ENCODE results near the gene HPCAL1.

Gene HPCAL1

GRCh38 chr2:10355471-10356438 lies 53.1 kb downstream of the HPCAL1 start:
- no peak overlapping the region for H3K4me3 ChIP-seq (ENCODE audit: control insufficient read depth in 1 of 7, extremely low read depth in 1 of 7, insufficient read depth in 4 of 7, low read depth in 2 of 7, low read length in 6 of 7)
- ChIA-PET CTCF (interaction anchor here (1.4 kb wide), 1 partner anchor 13 kb away, joined by 3 read pairs; no protein-coding TSS in a partner anchor), POLR2A (no interaction called here)
- H3K27me3 ChIP-seq (replicated peaks in 2 of 5; ENCODE audit: control insufficient read depth in 4 of 5, insufficient read depth in 5 of 5, low read length in 4 of 5), result no peaks in the 10 kb centered on the region
- WGBS (ENCODE audit: insufficient coverage), result 97% methylated on average over 15 of the region's 16 CpGs
- H3K9me3 ChIP-seq (ENCODE audit: control extremely low read depth in 1 of 5, control insufficient read depth in 4 of 5, insufficient read depth in 2 of 5, low read depth in 1 of 5, low read length in 4 of 5), result no peaks in the 10 kb centered on the region
- no peak for DNase-seq
- H3K27ac ChIP-seq (ENCODE audit: insufficient read depth in 1 of 2, low read depth in 1 of 2, low read length in 2 of 2, poor library complexity in 1 of 2, severe bottlenecking in 2 of 2), result no peak overlapping the region
- H3K36me3 ChIP-seq (ENCODE audit: control insufficient read depth in 4 of 4, insufficient read depth in 4 of 4, low read length in 3 of 4), result peaks cover 6 to 16% (median 14%) of the 10 kb centered on the region in 4 experiments
- peaks cover 0 to 11% (median 3%) of the 10 kb centered on the region in 4 experiments for H3K4me1 ChIP-seq (ENCODE audit: control extremely low read depth in 1 of 4, control insufficient read depth in 4 of 4, insufficient read depth in 4 of 4, low read length in 3 of 4)

GRCh38 chr2:10356439-10356811 lies 53.7 kb downstream of the HPCAL1 start:
- Histone ChIP-seq H3K4me3 (ENCODE audit: control insufficient read depth in 1 of 7, extremely low read depth in 1 of 7, insufficient read depth in 4 of 7, low read depth in 2 of 7, low read length in 6 of 7) (no peak overlapping the region), H3K4me1 (ENCODE audit: control extremely low read depth in 1 of 4, control insufficient read depth in 4 of 4, insufficient read depth in 4 of 4, low read length in 3 of 4) (peaks cover 0 to 5% (median under 1%) of the 10 kb centered on the region in 4 experiments), H3K27me3 (replicated peaks in 2 of 5; ENCODE audit: control insufficient read depth in 4 of 5, insufficient read depth in 5 of 5, low read length in 4 of 5) (no peaks in the 10 kb centered on the region), H3K27ac (ENCODE audit: insufficient read depth in 1 of 2, low read depth in 1 of 2, low read length in 2 of 2, poor library complexity in 1 of 2, severe bottlenecking in 2 of 2) (no peak overlapping the region), H3K9me3 (ENCODE audit: control extremely low read depth in 1 of 5, control insufficient read depth in 4 of 5, insufficient read depth in 2 of 5, low read depth in 1 of 5, low read length in 4 of 5) (no peaks in the 10 kb centered on the region), H3K36me3 (ENCODE audit: control insufficient read depth in 4 of 4, insufficient read depth in 4 of 4, low read length in 3 of 4) (peaks cover 6 to 16% (median 14%) of the 10 kb centered on the region in 4 experiments)
- 86% methylated on average over 8 of the region's 8 CpGs for WGBS (ENCODE audit: insufficient coverage)
- DNase-seq, result no peak
- CTCF ChIA-PET, result interaction anchor here (1.4 kb wide), 1 partner anchor 14 kb away, joined by 3 read pairs; no protein-coding TSS in a partner anchor
- POLR2A ChIA-PET, result no interaction called here

DNA sequence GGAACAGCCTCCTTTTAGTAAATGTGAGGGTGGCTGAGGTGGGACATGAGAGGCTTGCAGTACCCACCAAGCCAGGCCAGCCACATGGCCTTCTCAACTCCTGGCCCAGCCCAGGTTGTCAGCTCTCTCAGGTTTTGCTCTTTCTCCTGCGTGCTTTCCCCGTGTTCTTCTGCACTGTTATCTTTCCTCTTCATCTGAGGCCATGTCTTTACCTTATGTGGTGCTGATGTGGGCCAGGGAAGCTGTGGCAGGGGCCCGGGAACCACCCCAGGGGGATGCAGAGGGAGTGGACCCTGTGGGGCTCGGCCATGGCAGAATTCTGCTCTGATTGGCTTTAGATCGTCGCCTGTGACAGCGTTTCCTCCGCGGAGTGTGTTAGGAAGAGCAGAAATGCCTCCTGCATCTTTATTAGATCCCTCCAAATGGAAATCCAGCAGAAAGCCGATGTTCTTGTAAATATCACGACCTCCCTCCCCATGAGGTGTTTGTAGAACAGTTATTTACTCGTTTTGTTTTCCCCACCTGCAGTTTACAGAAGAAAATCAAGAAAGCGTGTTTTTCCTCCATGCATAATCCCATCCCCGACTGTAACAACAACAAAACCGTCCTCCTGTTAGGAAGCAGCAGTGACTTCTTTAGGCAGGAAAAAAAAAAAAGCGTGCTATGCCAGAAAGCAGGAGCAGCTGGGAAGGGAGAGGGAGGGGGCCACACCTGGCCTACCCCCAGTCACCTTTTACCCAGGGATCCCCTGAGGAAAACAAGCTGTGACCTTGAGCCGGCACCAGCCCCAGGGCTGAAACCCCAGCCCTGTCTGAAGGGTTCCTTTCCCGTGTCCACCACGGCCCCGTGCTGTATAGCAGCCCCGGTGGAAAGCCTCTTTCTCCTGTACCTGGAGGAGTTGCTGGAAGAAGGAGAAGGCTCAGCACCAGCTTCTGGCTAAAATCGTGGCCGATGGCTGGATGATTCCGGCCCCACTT lies 54.8 kb downstream of the HPCAL1 start:
- WGBS (ENCODE audit: insufficient coverage), result 96% methylated on average over 14 of the region's 24 CpGs
- peaks cover 0 to 2% (median under 1%) of the 10 kb centered on the region in 4 experiments for H3K4me1 ChIP-seq (ENCODE audit: control extremely low read depth in 1 of 4, control insufficient read depth in 4 of 4, insufficient read depth in 4 of 4, low read length in 3 of 4)
- ChIA-PET CTCF (interaction anchor here (1.1 to 1.5 kb wide), 4 partner anchors 10 to 52 kb away, joined by 3 to 5 read pairs (median 3); no protein-coding TSS in a partner anchor), POLR2A (no interaction called here)
- DNase-seq, result no peak
- no peaks in the 10 kb centered on the region for H3K9me3 ChIP-seq (ENCODE audit: control extremely low read depth in 1 of 5, control insufficient read depth in 4 of 5, insufficient read depth in 2 of 5, low read depth in 1 of 5, low read length in 4 of 5)
- no peaks in the 10 kb centered on the region for H3K27me3 ChIP-seq (replicated peaks in 2 of 5; ENCODE audit: control insufficient read depth in 4 of 5, insufficient read depth in 5 of 5, low read length in 4 of 5)
- H3K4me3 ChIP-seq (ENCODE audit: control insufficient read depth in 1 of 7, extremely low read depth in 1 of 7, insufficient read depth in 4 of 7, low read depth in 2 of 7, low read length in 6 of 7), result no peak overlapping the region
- H3K36me3 ChIP-seq (ENCODE audit: control insufficient read depth in 4 of 4, insufficient read depth in 4 of 4, low read length in 3 of 4), result peaks cover 6 to 16% (median 14%) of the 10 kb centered on the region in 4 experiments
- H3K27ac ChIP-seq (ENCODE audit: insufficient read depth in 1 of 2, low read depth in 1 of 2, low read length in 2 of 2, poor library complexity in 1 of 2, severe bottlenecking in 2 of 2), result peak overlapping the region in 1 of 2 experiments; percentile 19

DNA sequence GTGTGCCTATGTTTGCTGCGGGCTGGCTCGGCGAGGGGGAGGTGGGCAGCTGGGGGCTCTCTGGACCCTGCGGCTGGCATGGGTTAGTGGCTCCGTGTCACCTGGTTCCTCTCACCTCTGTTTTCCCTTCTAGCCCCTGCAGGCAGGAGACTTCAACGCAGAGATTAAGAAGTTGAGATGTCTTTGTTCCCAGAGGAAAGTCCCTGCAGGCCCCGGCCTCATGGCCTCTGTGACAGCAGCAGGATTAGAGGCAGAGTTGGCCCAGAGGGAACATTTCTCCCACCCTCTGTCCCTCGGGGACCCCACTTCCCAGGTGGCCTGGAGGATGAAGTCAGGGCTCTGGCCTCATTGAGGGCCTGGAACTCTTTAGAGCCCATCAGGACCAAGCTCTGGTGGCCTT lies 56.5 kb downstream of the HPCAL1 start:
- no peak overlapping the region for H3K27ac ChIP-seq (ENCODE audit: insufficient read depth in 1 of 2, low read depth in 1 of 2, low read length in 2 of 2, poor library complexity in 1 of 2, severe bottlenecking in 2 of 2)
- 100% methylated on average over 8 of the region's 8 CpGs for WGBS (ENCODE audit: insufficient coverage)
- DNase-seq, result no peak
- no peaks in the 10 kb centered on the region for H3K9me3 ChIP-seq (ENCODE audit: control extremely low read depth in 1 of 5, control insufficient read depth in 4 of 5, insufficient read depth in 2 of 5, low read depth in 1 of 5, low read length in 4 of 5)
- POLR2A ChIA-PET, result interaction anchor here (0.6 to 0.9 kb wide), 2 partner anchors 8 to 51 kb away, joined by 3 to 5 read pairs; no protein-coding TSS in a partner anchor
- peaks cover 0 to 3% (median 1%) of the 10 kb centered on the region in 4 experiments for H3K4me1 ChIP-seq (ENCODE audit: control extremely low read depth in 1 of 4, control insufficient read depth in 4 of 4, insufficient read depth in 4 of 4, low read length in 3 of 4)
- CTCF ChIA-PET, result interaction anchor here (0.8 to 1.2 kb wide), 2 partner anchors 8 to 28 kb away, joined by 3 read pairs; no protein-coding TSS in a partner anchor
- H3K36me3 ChIP-seq (ENCODE audit: control insufficient read depth in 4 of 4, insufficient read depth in 4 of 4, low read length in 3 of 4), result peaks cover 0 to 15% (median 11%) of the 10 kb centered on the region in 4 experiments
- no peaks in the 10 kb centered on the region for H3K27me3 ChIP-seq (replicated peaks in 2 of 5; ENCODE audit: control insufficient read depth in 4 of 5, insufficient read depth in 5 of 5, low read length in 4 of 5)
- H3K4me3 ChIP-seq (ENCODE audit: control insufficient read depth in 1 of 7, extremely low read depth in 1 of 7, insufficient read depth in 4 of 7, low read depth in 2 of 7, low read length in 6 of 7), result no peak overlapping the region

DNA sequence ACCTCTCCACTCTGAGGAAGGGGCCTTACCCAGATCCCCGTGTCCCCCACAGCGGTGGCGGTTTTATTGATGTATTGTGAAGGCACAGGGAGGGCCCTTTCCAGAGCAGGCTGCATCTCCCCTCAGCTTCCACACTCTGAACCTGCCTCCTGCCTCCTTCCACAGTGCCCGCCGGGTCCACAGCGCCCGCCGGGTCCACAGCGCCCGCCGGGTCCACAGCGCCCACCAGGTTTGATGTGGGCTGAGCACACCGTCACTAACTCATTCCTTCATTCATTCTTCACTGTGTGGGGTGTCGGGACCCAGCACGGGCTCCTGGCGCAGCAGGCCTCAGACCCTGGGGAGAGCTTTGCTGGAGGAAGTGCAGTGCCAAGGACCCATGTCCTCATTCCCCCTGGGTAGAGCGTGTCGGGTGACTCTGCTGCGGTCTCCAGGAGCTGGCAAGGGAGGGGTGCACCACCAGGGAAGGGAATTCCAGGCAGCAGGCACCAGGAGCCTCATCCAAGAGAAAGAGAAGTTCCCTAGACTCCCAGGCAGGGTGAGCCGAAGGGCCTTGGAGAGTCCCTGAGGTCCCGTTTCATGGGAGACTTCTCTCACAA lies 57.1 kb downstream of the HPCAL1 start:
- POLR2A ChIA-PET, result interaction anchor here (0.6 to 0.9 kb wide), 2 partner anchors 9 to 51 kb away, joined by 3 to 5 read pairs; no protein-coding TSS in a partner anchor
- Histone ChIP-seq H3K4me3 (ENCODE audit: control insufficient read depth in 1 of 7, extremely low read depth in 1 of 7, insufficient read depth in 4 of 7, low read depth in 2 of 7, low read length in 6 of 7) (no peak overlapping the region), H3K27ac (ENCODE audit: insufficient read depth in 1 of 2, low read depth in 1 of 2, low read length in 2 of 2, poor library complexity in 1 of 2, severe bottlenecking in 2 of 2) (no peak overlapping the region), H3K36me3 (ENCODE audit: control insufficient read depth in 4 of 4, insufficient read depth in 4 of 4, low read length in 3 of 4) (peaks cover 0 to 10% (median 7%) of the 10 kb centered on the region in 4 experiments), H3K27me3 (replicated peaks in 2 of 5; ENCODE audit: control insufficient read depth in 4 of 5, insufficient read depth in 5 of 5, low read length in 4 of 5) (no peaks in the 10 kb centered on the region), H3K9me3 (ENCODE audit: control extremely low read depth in 1 of 5, control insufficient read depth in 4 of 5, insufficient read depth in 2 of 5, low read depth in 1 of 5, low read length in 4 of 5) (no peaks in the 10 kb centered on the region), H3K4me1 (ENCODE audit: control extremely low read depth in 1 of 4, control insufficient read depth in 4 of 4, insufficient read depth in 4 of 4, low read length in 3 of 4) (peaks cover 0 to 3% (median 1%) of the 10 kb centered on the region in 4 experiments)
- WGBS (ENCODE audit: insufficient coverage), result 96% methylated on average over 16 of the region's 21 CpGs
- DNase-seq, result no peak
- CTCF ChIA-PET, result interaction anchor here (0.8 to 1.0 kb wide), 2 partner anchors 28 to 235 kb away, joined by 3 read pairs; no protein-coding TSS in a partner anchor

- no peaks in the 10 kb centered on the region for H3K27me3 ChIP-seq (replicated peaks in 2 of 5; ENCODE audit: control insufficient read depth in 4 of 5, insufficient read depth in 5 of 5, low read length in 4 of 5)
Observed at GRCh38 chr2:10360460-10360849, 57.8 kb downstream of the HPCAL1 start.

More at GRCh38 chr2:10360460-10360849, 57.8 kb downstream of the HPCAL1 start:
- ChIA-PET CTCF (interaction anchor here (1.0 kb wide), 1 partner anchor 235 kb away, joined by 3 read pairs; no protein-coding TSS in a partner anchor), POLR2A (interaction anchor here (0.9 kb wide), 1 partner anchor 10 kb away, joined by 5 read pairs; no protein-coding TSS in a partner anchor)
- peaks cover 0 to 3% (median 1%) of the 10 kb centered on the region in 4 experiments for H3K4me1 ChIP-seq (ENCODE audit: control extremely low read depth in 1 of 4, control insufficient read depth in 4 of 4, insufficient read depth in 4 of 4, low read length in 3 of 4)
- no peak overlapping the region for H3K4me3 ChIP-seq (ENCODE audit: control insufficient read depth in 1 of 7, extremely low read depth in 1 of 7, insufficient read depth in 4 of 7, low read depth in 2 of 7, low read length in 6 of 7)
- peaks cover 0 to 9% (median 6%) of the 10 kb centered on the region in 4 experiments for H3K36me3 ChIP-seq (ENCODE audit: control insufficient read depth in 4 of 4, insufficient read depth in 4 of 4, low read length in 3 of 4)
- H3K27ac ChIP-seq (ENCODE audit: insufficient read depth in 1 of 2, low read depth in 1 of 2, low read length in 2 of 2, poor library complexity in 1 of 2, severe bottlenecking in 2 of 2), result no peak overlapping the region
- no peaks in the 10 kb centered on the region for H3K9me3 ChIP-seq (ENCODE audit: control extremely low read depth in 1 of 5, control insufficient read depth in 4 of 5, insufficient read depth in 2 of 5, low read depth in 1 of 5, low read length in 4 of 5)
- no peak for DNase-seq
- 99% methylated on average over 8 of the region's 8 CpGs for WGBS (ENCODE audit: insufficient coverage)
